ENCODE data around the gene PDIK1L.
A peak's percentile ranks its signal among the peaks of the same experiment; 100 is the strongest.
"Not testable (repeated sequence)": the region's sequence is repeated elsewhere in the genome, so short reads cannot be mapped to it uniquely, and the experiment has no call there.

PDIK1L gene

DNA sequence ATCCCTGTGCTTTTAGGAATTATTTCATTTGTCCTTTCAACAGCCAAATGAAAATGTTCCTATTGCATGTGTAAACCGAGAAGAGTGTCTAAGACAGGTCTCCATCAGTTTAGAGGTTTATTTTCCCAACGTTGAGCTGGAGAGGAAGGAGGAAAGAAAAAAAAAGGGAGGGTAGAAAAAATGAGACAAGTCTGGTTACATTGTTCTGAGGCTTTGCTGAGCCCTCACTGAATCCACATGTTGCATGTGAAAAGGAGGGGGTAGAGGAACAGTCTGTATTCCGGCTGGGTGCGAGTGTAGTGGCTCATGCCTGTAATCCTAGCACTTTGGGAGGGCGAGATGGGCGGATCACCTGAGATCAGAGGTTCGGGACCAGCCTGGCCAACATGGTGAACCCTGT lies 19.2 kb upstream of the PDIK1L start:
- no peak for DNase-seq

GRCh38 chr1:26093569-26093968 lies 18.1 kb upstream of the PDIK1L start:
- not testable (repeated sequence) for DNase-seq

GRCh38 chr1:26094076-26094669 lies 17.5 kb upstream of the PDIK1L start:
- DNase-seq: no peak

GRCh38 chr1:26094677-26095383 lies 16.8 kb upstream of the PDIK1L start:
- no peak for DNase-seq

GRCh38 chr1:26096471-26096870 lies 15.2 kb upstream of the PDIK1L start:
- no peak for DNase-seq

DNA sequence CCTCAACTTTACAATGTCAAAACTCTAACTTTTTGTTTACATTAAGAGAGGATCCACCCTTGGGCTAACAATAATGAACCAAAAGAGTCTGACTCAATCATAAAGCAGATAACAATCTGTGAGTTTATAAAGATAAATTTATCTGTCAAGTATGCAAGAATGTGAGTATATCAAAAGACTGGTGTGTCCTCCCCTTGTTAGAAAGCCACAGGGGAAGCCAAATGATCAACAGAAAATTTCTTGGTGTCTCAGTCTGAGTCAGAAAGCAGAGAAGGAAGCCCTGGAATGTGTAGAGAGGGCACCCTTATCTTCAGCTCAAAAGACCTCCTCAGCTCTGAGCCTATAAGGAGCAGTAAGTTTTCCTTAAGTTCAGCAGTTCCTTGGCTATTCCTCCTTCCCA lies 13.9 kb upstream of the PDIK1L start:
- DNase-seq: peak; percentile 60

DNA sequence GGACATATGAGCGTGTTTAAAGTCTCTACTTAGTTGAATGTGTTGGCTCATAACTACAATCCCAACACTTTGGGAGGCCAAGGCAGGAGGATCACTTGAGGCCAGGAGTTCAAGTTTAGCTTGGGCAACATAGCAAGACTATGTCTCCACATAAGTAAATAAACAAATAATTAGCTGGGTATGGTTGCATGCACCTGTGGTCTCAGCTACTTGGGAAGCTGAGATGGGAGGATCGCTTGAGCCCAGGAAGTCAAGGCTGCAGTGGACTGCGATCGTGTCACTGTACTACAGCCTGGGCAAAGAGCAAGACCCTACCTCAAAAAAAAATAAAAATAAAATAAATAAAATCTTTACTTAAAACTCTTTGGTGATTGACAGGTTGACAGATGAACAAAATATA lies 13.0 kb upstream of the PDIK1L start:
- DNase-seq: no peak

DNA sequence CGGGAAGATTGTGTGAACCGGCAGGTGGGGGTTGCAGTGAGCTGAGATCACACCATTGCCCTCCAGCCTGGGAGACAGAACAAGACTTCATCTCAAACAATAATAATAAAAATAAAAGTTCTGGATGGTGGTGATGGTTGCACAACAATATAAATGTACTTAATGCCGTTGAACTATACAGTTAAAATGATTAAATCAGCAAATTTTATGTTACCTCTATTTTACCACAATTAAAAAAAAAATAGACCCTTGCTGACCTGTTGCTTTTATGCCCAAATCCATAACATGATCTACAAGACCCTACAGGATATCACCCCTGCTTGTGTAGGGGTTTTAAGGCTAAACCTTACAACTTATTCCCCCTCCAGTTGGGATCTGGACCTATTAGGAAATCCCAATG lies 11.8 kb upstream of the PDIK1L start:
- no peak for DNase-seq

DNA sequence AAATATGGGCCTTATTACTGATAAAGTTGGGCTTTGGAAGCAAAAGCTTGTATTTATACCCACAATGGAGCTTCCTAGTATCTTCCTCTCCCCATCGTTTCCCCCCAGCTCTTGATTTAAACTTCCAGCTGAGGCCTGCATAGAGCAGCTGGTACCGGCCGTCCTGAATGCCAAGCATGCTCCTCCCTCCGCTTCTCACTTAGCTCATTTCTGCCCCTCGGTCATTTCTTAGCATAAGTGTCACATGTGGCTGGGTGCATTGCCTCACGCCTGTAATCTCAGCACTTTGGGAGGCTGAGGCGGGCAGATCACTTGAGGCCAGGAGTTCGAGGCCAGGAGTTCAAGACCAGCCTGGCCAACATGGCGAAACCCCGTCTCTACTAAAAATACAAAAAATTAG lies 11.4 kb upstream of the PDIK1L start:
- DNase-seq: not testable (repeated sequence)

DNA sequence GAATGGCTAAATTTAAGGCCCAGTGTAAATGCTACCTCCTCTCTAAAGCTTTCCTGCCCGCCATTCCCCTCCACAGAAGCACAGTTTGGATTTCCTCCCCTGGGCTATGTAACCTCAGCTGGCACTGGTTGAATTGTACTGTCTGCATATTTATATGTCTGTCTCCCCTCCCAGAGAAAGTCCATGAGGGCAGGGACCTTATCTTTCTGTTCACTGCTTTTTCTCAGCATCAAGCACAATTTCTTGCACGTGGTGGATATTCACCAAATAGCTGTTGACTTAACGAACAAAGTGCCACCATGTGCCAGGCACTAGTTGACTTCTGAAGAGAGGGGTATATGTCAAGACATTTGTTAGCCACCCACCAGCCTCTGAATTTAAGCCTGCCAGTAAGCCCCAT lies 9.5 kb upstream of the PDIK1L start:
- DNase-seq: no peak

GRCh38 chr1:26102526-26102925 lies 9.1 kb upstream of the PDIK1L start:
- no peak for DNase-seq

- DNase-seq: not testable (repeated sequence)
Measured at GRCh38 chr1:26105226-26105548, 6.4 kb upstream of the PDIK1L start.

DNA sequence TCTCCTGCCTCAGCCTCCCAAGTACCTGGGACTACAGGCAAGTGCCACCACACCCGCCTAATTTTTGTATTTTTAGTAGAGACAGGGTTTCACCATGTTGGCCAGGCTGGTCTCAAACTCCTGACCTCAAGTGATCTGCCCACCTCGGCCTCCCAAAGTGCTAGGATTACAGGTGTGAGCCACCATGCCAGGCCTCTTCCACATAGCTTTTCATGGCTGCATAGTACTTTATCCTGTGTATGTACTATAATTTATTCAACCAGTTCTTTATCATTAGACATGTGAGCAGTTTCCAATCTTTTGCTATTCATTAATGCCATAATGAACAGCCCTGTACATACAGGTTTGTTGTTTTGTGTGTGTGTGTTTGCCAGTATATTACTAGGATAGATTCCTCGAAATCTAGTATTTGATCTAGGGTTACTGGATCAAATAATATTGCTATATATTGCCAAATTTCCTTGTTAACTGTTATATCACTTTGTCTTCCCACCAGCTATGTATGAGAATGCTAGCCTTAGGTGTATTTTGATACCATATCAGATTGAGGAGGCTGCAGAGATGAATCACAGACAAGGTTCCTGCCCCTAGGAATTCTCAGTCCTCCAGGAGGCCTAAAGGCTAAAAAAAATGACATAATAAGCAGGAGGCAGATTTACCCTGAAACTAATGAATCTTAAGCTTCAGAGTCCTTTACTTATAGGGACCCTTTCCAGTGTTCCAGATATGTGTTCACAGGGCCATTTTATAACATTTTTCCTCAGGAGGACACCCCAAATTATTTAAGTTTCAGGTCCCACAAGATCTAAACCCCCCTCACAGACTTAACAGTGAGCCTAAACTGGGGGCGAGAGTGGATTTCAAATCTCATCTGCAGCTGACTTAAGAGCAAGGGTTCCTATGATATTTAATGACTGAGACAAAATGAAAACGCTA lies 2.1 kb upstream of the PDIK1L start:
- DNase-seq: no peak

- peak; percentile 38 for DNase-seq
Measured at GRCh38 chr1:26110731-26111529, 694 bp upstream of the PDIK1L start.

DNA sequence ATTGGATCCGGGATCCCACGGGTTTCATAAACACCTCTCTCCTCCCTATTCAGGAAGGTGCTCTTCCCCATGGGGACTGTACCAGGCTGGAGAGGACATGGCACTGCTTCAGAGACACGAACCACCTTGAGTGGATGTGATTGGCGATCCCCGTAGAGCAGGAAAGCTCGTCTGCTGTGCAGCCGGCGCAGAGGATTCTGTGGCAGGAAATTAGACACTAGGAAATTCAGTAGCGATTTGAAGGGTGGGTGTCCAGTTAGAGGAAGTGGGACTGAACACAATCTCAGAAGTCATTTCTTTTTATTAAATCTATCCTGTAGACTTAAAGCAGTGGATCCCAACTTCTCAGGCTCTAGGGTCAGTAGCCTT lies 767 bp downstream of the PDIK1L start:
- DNase-seq: no peak

DNA sequence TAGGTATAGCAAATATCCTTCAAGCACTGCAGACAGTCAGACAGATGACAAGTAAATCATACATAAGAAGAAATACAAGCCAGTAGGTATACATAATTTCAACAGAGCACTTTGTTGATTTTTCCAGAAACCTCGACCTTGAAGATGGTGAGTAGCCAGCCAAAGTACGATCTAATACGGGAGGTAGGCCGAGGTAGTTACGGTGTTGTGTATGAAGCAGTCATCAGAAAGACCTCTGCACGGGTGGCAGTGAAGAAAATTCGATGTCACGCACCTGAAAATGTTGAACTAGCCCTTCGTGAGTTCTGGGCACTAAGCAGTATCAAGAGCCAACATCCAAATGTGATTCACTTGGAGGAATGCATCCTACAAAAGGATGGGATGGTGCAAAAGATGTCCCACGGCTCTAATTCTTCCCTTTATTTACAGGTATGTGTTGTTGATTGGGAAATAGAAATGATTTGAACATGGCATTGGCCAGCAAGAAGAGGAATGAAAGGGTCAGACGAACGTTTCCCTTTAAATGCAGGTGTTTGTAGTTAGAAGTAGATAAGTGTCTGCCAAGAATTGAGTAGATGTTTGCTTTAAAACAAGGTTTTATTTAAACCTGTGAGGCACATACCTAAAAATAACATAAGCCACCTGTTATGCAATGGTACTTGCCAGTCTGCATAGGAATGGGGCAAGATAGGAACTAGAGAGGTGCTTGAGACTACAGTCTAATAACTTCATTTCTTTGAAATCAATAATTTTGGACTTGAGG lies 2.7 kb downstream of the PDIK1L start:
- no peak for DNase-seq

- DNase-seq: no peak
Measured at GRCh38 chr1:26119892-26120608, 8.4 kb downstream of the PDIK1L start.

- no peak for DNase-seq
Measured at GRCh38 chr1:26121854-26122773, 10.5 kb downstream of the PDIK1L start.

DNA sequence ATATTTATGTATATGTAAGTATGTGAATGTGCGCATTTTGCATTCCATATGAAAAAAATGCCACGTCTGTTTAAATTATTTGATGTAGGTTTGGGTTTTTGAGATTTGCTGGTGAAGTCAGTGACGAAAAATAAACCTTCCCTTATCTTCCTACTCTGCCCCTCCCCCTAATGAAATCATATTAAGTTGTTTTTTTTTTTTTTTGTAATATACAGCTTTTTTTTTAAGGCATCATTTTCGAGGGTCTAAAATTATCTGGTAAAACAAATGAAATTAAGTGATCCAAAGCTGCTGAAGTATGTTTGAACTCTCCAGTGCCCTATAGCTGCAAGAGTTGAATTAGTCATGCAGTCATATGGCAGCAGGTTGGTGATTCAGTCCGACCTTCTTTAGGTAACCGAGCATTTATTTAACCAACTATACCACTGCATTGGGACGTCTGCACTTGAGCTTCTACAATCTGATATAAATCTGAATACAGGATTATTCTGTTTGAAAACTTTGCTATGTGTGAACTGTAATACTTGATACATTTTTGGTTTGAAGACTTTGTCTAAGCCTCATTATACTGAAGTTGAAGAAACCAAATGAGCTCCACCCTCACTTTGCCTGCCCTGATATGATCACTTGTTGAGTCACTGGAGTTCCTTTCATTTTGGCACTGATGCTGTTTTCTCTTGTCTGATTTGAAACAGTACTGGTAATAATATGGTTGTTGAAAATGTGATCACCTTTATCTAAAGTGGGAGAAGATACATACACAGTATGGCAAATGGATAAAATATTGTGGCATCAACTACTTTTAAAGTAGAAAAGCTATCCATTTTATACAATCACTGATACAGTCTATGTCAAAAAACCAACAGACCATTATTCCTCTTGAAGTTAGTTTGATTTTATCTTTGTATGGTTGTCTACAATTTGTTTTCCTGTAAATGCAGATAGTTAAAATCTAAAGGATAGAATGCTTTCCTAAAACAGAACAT lies 11.7 kb downstream of the PDIK1L start:
- no peak for DNase-seq
